ENCODE data around the gene S100A10. TPM values are rescaled to one million over a fixed set of nuclear protein-coding genes. Genes with fewer than 3 reads are reported as not detected.

Gene S100A10
- total RNA-seq, 1 donor from 2014 or later: 1,257 TPM

DNA sequence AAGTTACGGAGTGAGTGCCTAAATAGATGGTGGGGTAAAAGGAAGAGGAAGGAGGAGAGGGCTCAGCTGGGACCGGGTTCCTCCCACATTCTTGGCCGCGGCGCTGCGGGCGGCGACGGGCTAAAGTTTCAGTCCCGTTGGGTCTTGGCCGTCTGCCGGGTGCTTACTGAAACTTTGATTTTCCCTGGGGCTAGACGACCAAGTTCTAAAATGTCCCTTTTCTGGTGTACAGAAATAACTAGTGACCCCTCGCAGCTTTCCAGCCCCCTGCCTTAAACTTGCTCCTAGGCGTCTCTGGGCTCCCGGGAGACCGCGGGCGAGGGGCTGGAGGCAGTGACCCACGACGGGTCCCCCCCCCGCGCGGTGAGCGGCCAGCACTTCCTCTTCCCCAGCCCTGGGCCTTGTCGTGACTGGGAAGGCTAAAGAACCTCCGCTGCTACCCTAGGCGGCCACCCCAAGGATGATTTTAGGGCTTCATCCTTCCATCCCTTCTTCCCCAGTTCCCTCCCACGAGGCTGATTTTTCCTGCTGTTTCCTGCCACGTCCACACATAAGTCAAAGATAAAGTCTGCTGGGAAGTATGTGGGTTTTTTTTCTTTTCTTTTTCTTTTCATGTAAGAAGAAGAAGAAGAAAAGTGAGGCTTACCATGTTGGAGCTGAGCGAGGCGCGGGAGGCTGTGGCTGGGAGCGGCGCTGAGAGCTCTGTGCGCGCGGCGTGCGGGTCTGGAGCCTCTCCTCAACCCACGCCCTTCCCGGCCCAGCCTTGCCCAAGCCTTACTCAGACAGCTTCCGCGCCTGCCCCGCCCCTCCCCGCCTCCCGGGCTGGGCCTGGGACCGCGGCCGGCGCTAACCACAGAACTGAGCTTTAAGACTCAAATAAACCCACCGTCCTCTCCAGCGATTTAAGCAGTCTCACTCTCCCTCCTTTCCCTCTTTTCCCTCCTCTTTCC lies 42.9 kb upstream of the S100A10 start, which contains the start of gene S100A11:
S100A11 (minus strand) TSS at position 738 of the 950 bp plus-strand sequence; CDS start at position 649, 89 bp downstream.
- peak within 1 kb of the TSS; percentile 100 for H3K4me3 Mint-ChIP-seq (ENCODE audit: unreplicated experiment)
- Histone ChIP-seq H3K79me2 (ENCODE audit: insufficient read depth, low read length) (peaks cover 40% of the 10 kb centered on the region), H3K4me1 (ENCODE audit: insufficient read depth, low read length) (peaks cover 19% of the 10 kb centered on the region), H3K36me3 (ENCODE audit: insufficient read depth, low read length) (peaks cover 23% of the 10 kb centered on the region), H3K9ac (ENCODE audit: low read length) (peak within 1 kb of the TSS; percentile 99), H3K4me3 (ENCODE audit: insufficient read depth, low read depth, low read length) (peak within 1 kb of the TSS; percentile 96), H3K27ac (ENCODE audit: low read depth, low read length) (peak within 1 kb of the TSS; percentile 94), H2AFZ (ENCODE audit: low read depth, low read length) (peak within 1 kb of the TSS; percentile 65), H3K9me3 (ENCODE audit: insufficient read depth, low read depth, low read length) (no peaks in the 10 kb centered on the region), H3K4me2 (ENCODE audit: low read length) (peak within 1 kb of the TSS; percentile 85), H4K20me1 (ENCODE audit: insufficient read depth, low read length) (peaks cover 43% of the 10 kb centered on the region), H3K27me3 (ENCODE audit: insufficient read depth, low read length) (peaks cover 17% of the 10 kb centered on the region)
- no peaks in the 10 kb centered on the region for H3K27me3 Mint-ChIP-seq (ENCODE audit: low read depth, unreplicated experiment)
- TF ChIP-seq, protein P1, sequence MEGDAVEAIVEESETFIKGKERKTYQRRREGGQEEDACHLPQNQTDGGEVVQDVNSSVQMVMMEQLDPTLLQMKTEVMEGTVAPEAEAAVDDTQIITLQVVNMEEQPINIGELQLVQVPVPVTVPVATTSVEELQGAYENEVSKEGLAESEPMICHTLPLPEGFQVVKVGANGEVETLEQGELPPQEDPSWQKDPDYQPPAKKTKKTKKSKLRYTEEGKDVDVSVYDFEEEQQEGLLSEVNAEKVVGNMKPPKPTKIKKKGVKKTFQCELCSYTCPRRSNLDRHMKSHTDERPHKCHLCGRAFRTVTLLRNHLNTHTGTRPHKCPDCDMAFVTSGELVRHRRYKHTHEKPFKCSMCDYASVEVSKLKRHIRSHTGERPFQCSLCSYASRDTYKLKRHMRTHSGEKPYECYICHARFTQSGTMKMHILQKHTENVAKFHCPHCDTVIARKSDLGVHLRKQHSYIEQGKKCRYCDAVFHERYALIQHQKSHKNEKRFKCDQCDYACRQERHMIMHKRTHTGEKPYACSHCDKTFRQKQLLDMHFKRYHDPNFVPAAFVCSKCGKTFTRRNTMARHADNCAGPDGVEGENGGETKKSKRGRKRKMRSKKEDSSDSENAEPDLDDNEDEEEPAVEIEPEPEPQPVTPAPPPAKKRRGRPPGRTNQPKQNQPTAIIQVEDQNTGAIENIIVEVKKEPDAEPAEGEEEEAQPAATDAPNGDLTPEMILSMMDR (IDR thresholded peaks at IDR 0.05; ENCODE audit: insufficient read depth, low read depth, low read length): no peak
- TF ChIP-seq EZH2 (IDR thresholded peaks at IDR 0.05; ENCODE audit: insufficient read depth, low read length): no peak
- peaks cover 23% of the 10 kb centered on the region for H3K4me1 Mint-ChIP-seq (ENCODE audit: low read depth, unreplicated experiment)
- FAIRE-seq (no peak), DNase-seq (ENCODE audit: low read depth) (peak; percentile 76)
- H3K9me3 Mint-ChIP-seq (ENCODE audit: unreplicated experiment): peaks cover 5% of the 10 kb centered on the region
- H3K27ac Mint-ChIP-seq (ENCODE audit: unreplicated experiment): peak within 1 kb of the TSS; percentile 100
- peaks cover 21% of the 10 kb centered on the region for H3K36me3 Mint-ChIP-seq (ENCODE audit: low read depth, unreplicated experiment)

DNA sequence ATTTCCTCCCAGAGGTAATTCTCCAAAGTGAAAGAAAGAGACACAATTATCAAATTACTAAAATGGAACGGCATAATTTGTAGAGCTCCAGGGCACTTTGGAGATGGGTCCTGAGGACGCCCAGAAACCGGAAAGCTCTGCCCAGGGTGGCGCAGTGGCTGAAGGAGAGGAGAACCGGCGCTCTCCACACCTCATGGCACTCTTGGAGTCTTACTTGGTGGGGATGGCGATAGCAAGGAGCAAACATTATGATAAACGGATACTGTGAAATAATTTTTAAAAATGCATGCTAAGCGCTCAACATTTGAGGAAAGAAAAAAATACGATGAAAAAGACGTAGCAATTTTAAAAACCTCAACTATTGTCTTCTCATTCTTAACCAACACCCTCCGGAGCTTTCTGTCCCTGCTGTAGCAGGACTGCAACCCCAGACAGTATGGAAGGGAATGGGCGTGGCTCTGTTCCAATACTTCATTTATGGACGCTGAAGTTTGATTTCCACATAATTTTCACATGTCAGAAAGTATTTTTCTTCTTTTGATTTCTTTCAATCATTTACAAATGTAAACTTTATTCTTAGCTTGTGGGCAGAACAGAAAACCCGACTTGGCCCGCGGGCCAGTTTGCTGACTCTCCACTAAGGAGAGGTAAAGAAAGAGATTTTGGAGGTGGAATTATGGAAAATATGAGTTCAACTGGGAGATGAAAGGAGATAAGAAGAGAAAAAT lies 42.0 kb upstream of the S100A10 start:
- H3K9ac ChIP-seq (ENCODE audit: low read length): peak overlapping the region; percentile 99
- H3K79me2 ChIP-seq (ENCODE audit: insufficient read depth, low read length): peaks cover 40% of the 10 kb centered on the region
- Mint-ChIP-seq H3K27ac (ENCODE audit: unreplicated experiment) (peak overlapping the region; percentile 100), H3K27me3 (ENCODE audit: low read depth, unreplicated experiment) (no peaks in the 10 kb centered on the region), H3K4me3 (ENCODE audit: unreplicated experiment) (peak overlapping the region; percentile 100), H3K4me1 (ENCODE audit: low read depth, unreplicated experiment) (peaks cover 24% of the 10 kb centered on the region), H3K36me3 (ENCODE audit: low read depth, unreplicated experiment) (peaks cover 26% of the 10 kb centered on the region), H3K9me3 (ENCODE audit: unreplicated experiment) (peaks cover 5% of the 10 kb centered on the region)
- peak overlapping the region; percentile 85 for H3K4me2 ChIP-seq (ENCODE audit: low read length)
- peaks cover 26% of the 10 kb centered on the region for H3K36me3 ChIP-seq (ENCODE audit: insufficient read depth, low read length)
- no peak overlapping the region for H2AFZ ChIP-seq (ENCODE audit: low read depth, low read length)
- H3K9me3 ChIP-seq (ENCODE audit: insufficient read depth, low read depth, low read length): no peaks in the 10 kb centered on the region
- TF ChIP-seq, protein P1 (IDR thresholded peaks at IDR 0.05; ENCODE audit: insufficient read depth, low read depth, low read length): no peak
- no peak for TF ChIP-seq EZH2 (IDR thresholded peaks at IDR 0.05; ENCODE audit: insufficient read depth, low read length)
- peak overlapping the region; percentile 94 for H3K27ac ChIP-seq (ENCODE audit: low read depth, low read length)
- peaks cover 43% of the 10 kb centered on the region for H4K20me1 ChIP-seq (ENCODE audit: insufficient read depth, low read length)
- FAIRE-seq: no peak
- peaks cover 10% of the 10 kb centered on the region for H3K27me3 ChIP-seq (ENCODE audit: insufficient read depth, low read length)
- H3K4me3 ChIP-seq (ENCODE audit: insufficient read depth, low read depth, low read length): peak overlapping the region; percentile 96
- DNase-seq (ENCODE audit: low read depth): no peak
- H3K4me1 ChIP-seq (ENCODE audit: insufficient read depth, low read length): peaks cover 19% of the 10 kb centered on the region

Data from astrocyte (in vitro differentiated cells and primary cell).